HFFc6 (cell line): ENCODE data around the gene ATP2B1. TPM values are rescaled to one million over a fixed set of nuclear protein-coding genes. Genes with fewer than 3 reads are reported as not detected.

Experiments
- DNase-seq: peaks from one replicate; pipeline ENCODE4 v3.0.0-alpha.2; 2018
- H3K27ac Mint-ChIP-seq: 2 replicates; pipeline ENCODE4 v1.8.0; 2020; ENCODE audit warnings: mild to moderate bottlenecking, mixed read lengths
- H3K27me3 Mint-ChIP-seq: 2 replicates; pipeline ENCODE4 v1.8.0; 2021; ENCODE audit warnings: mild to moderate bottlenecking, moderate library complexity, mixed read lengths; ENCODE audit not compliant: insufficient read depth
- H3K36me3 Mint-ChIP-seq: 2 replicates; pipeline ENCODE4 v1.8.0; 2021; ENCODE audit warnings: low read depth, mixed read lengths
- H3K4me1 Mint-ChIP-seq: 2 replicates; pipeline ENCODE4 v1.8.0; 2020; ENCODE audit warnings: low read depth, mixed read lengths
- H3K4me3 Mint-ChIP-seq: 2 replicates; pipeline ENCODE4 v1.8.0; 2020; ENCODE audit warnings: mild to moderate bottlenecking, moderate library complexity, mixed read lengths
- H3K9me3 Mint-ChIP-seq: 2 replicates; pipeline ENCODE4 v1.8.0; 2020; ENCODE audit warnings: mild to moderate bottlenecking, mixed read lengths
- CTCF ChIP-seq: fragments of 200-600 bp; sonication (generic); IDR thresholded peaks from 2 replicates; pipeline ENCODE4 v1.5.0; 2021; ENCODE audit warnings: antibody characterized with exemption, mild to moderate bottlenecking
- total RNA-seq, 6 experiments: library from RNA; stranded (reverse); fragmentation: NEBNext Ultra II Directional; extraction: Animal tissue kit (Norgen Biotek cat#: 25700); gene quantifications; 2 replicates in 1 of 6; 3 replicates in 5 of 6; pipeline ENCODE4 v1.2.3, GENCODE V29; 2021

The ATP2B1 gene
- total RNA-seq, 6 experiments from 2014 or later = 45.3 to 67.6 (median 53.4) TPM

- peaks cover 35% of the 10 kb centered on the region for H3K4me1 Mint-ChIP-seq
- H3K27ac Mint-ChIP-seq = no peak overlapping the region
- peaks cover 37% of the 10 kb centered on the region for H3K36me3 Mint-ChIP-seq
- no peaks in the 10 kb centered on the region; the same call in 1 of the 2 replicates for H3K27me3 Mint-ChIP-seq
- no peaks in the 10 kb centered on the region for H3K9me3 Mint-ChIP-seq
- no peak for DNase-seq
- TF ChIP-seq CTCF = no peak
- no peak overlapping the region for H3K4me3 Mint-ChIP-seq
These were observed 74.1 kb downstream of the ATP2B1 start for GRCh38 chr12:89634508-89634907.

- Mint-ChIP-seq H3K27ac (no peak overlapping the region), H3K4me1 (peaks cover 38% of the 10 kb centered on the region), H3K4me3 (no peak overlapping the region), H3K36me3 (peaks cover 52% of the 10 kb centered on the region), H3K9me3 (no peaks in the 10 kb centered on the region), H3K27me3 (no peaks in the 10 kb centered on the region; the same call in 1 of the 2 replicates)
- DNase-seq = no peak
- TF ChIP-seq CTCF = no peak
These were observed 75.9 kb downstream of the ATP2B1 start for GRCh38 chr12:89632778-89633177.

GRCh38 chr12:89622115-89622514 lies 86.5 kb downstream of the ATP2B1 start:
- Mint-ChIP-seq H3K4me3 (no peak overlapping the region), H3K27me3 (no peaks in the 10 kb centered on the region; the same call in 1 of the 2 replicates), H3K4me1 (peaks cover 18% of the 10 kb centered on the region), H3K9me3 (no peaks in the 10 kb centered on the region), H3K36me3 (peaks cover 17% of the 10 kb centered on the region), H3K27ac (no peak overlapping the region)
- no peak for DNase-seq
- TF ChIP-seq CTCF = no peak

GRCh38 chr12:89621521-89621920 lies 87.1 kb downstream of the ATP2B1 start:
- Mint-ChIP-seq H3K27me3 (no peaks in the 10 kb centered on the region; the same call in 1 of the 2 replicates), H3K36me3 (peaks cover 16% of the 10 kb centered on the region), H3K4me1 (peaks cover 18% of the 10 kb centered on the region), H3K4me3 (no peak overlapping the region), H3K9me3 (no peaks in the 10 kb centered on the region), H3K27ac (no peak overlapping the region)
- DNase-seq = no peak
- no peak for TF ChIP-seq CTCF

GRCh38 chr12:89619764-89620163 lies 88.9 kb downstream of the ATP2B1 start:
- Mint-ChIP-seq H3K36me3 (peaks cover 15% of the 10 kb centered on the region), H3K9me3 (no peaks in the 10 kb centered on the region), H3K27me3 (no peaks in the 10 kb centered on the region; the same call in 1 of the 2 replicates), H3K27ac (no peak overlapping the region; the same call in 1 of the 2 replicates), H3K4me3 (no peak overlapping the region), H3K4me1 (peaks cover 18% of the 10 kb centered on the region)
- TF ChIP-seq CTCF = no peak
- no peak for DNase-seq
